GM12892 (cell line): ENCODE measurements around the gene DPP4.

Experiments
- POLR2A ChIP-seq: IDR thresholded peaks from 2 replicates; pipeline ENCODE4 v1.6.1; 2011; ENCODE audit warnings: low read depth, low read length, control low read depth
- TAF1 ChIP-seq: IDR thresholded peaks from 2 replicates; pipeline ENCODE4 v1.6.1; 2011; ENCODE audit warnings: low read depth, mild to moderate bottlenecking, control low read depth, low read length, borderline replicate concordance

DNA sequence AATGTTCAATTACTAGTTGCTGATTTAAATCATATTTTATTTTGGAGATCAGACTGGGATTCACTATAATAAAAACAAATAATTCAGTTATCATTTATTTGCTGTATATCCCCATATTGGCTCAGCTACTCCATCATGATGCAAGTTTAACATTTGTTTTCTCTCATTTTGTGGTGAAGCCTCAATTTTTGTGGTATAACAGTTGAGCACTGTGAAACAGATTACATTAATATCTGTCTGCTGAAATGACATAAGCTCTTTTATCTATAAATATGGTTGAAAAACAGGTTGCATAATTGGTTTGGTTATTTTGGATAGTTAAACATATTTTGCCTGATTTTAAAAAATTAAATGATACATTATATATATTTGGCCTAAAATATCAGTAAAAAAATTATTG is 67.7 kb downstream of the DPP4 start:
- TF ChIP-seq POLR2A (no peak), TAF1 (no peak)
